Upper lobe of right lung (tissue), 1 donor: Measurements from ENCODE around the gene KRTAP3-1. TPM values are rescaled to one million over a fixed set of nuclear protein-coding genes. Genes with fewer than 3 reads are reported as not detected.

Experiments
- total RNA-seq: library from RNA; stranded (reverse); fragmentation: NEBNext Ultra II Directional; extraction: Animal tissue kit (Norgen Biotek cat#: 25700); gene quantifications from one replicate; pipeline ENCODE4 v1.2.1, GENCODE V29; 2021
- donor health status: DM: no; HTN: yes; CAD: no; lungs with severe emphysema.

Gene KRTAP3-1
- total RNA-seq, 1 donor from 2014 or later = not detected

Other genes starting within 250 kb of the KRTAP3-1 start
- not detected for gene KRT26, start 236.9 kb downstream of the KRTAP3-1 start, total RNA-seq
- gene KRT27, start 226.6 kb downstream of the KRTAP3-1 start, total RNA-seq = 0.55 TPM
- not detected for gene KRT28, start 209.2 kb downstream of the KRTAP3-1 start, total RNA-seq
- gene KRT10, start 186.5 kb downstream of the KRTAP3-1 start, total RNA-seq = 36.8 TPM
- not detected for gene KRT12, start 141.9 kb downstream of the KRTAP3-1 start, total RNA-seq
- gene KRT20, start 123.9 kb downstream of the KRTAP3-1 start, total RNA-seq = not detected
- gene KRT23, start 71.5 kb downstream of the KRTAP3-1 start, total RNA-seq = 1.1 TPM
- 0.35 TPM for gene KRT39, start 42.2 kb downstream of the KRTAP3-1 start, total RNA-seq
- not detected for gene KRT40, start 24.8 kb downstream of the KRTAP3-1 start, total RNA-seq
- not detected for gene KRTAP3-3, start 15.0 kb downstream of the KRTAP3-1 start, total RNA-seq
- not detected for gene KRTAP3-2, start 9.2 kb downstream of the KRTAP3-1 start, total RNA-seq
- not detected for gene KRTAP1-5, start 18.1 kb upstream of the KRTAP3-1 start, total RNA-seq
- gene KRTAP1-4, start 21.1 kb upstream of the KRTAP3-1 start, total RNA-seq = not detected
- gene KRTAP1-3, start 25.7 kb upstream of the KRTAP3-1 start, total RNA-seq = not detected
- gene KRTAP1-1, start 32.3 kb upstream of the KRTAP3-1 start, total RNA-seq = not detected
- gene KRTAP2-1, start 38.2 kb upstream of the KRTAP3-1 start, total RNA-seq = not detected
- not detected for gene KRTAP2-2, start 46.1 kb upstream of the KRTAP3-1 start, total RNA-seq
- not detected for gene KRTAP2-3, start 51.0 kb upstream of the KRTAP3-1 start, total RNA-seq
- not detected for gene KRTAP2-4, start 56.8 kb upstream of the KRTAP3-1 start, total RNA-seq
- not detected for gene KRTAP4-7, start 75.0 kb upstream of the KRTAP3-1 start, total RNA-seq
- not detected for gene KRTAP4-8, start 89.0 kb upstream of the KRTAP3-1 start, total RNA-seq
- gene KRTAP4-16, start 93.1 kb upstream of the KRTAP3-1 start, total RNA-seq = not detected
- gene KRTAP4-9, start 96.3 kb upstream of the KRTAP3-1 start, total RNA-seq = not detected
- gene KRTAP4-11, start 109.2 kb upstream of the KRTAP3-1 start, total RNA-seq = not detected
- not detected for gene KRTAP4-12, start 115.1 kb upstream of the KRTAP3-1 start, total RNA-seq
- gene KRTAP4-6, start 131.4 kb upstream of the KRTAP3-1 start, total RNA-seq = not detected
- not detected for gene KRTAP4-5, start 140.7 kb upstream of the KRTAP3-1 start, total RNA-seq
- gene KRTAP4-4, start 151.6 kb upstream of the KRTAP3-1 start, total RNA-seq = not detected
- not detected for gene KRTAP4-3, start 159.1 kb upstream of the KRTAP3-1 start, total RNA-seq
- gene KRTAP4-2, start 169.1 kb upstream of the KRTAP3-1 start, total RNA-seq = not detected
- gene KRTAP4-1, start 175.8 kb upstream of the KRTAP3-1 start, total RNA-seq = not detected
- gene KRTAP9-1, start 180.8 kb upstream of the KRTAP3-1 start, total RNA-seq = not detected
- not detected for gene KRTAP9-2, start 217.5 kb upstream of the KRTAP3-1 start, total RNA-seq
- gene KRTAP9-3, start 223.3 kb upstream of the KRTAP3-1 start, total RNA-seq = not detected
- gene KRTAP9-8, start 228.9 kb upstream of the KRTAP3-1 start, total RNA-seq = not detected
- not detected for gene KRTAP9-4, start 240.6 kb upstream of the KRTAP3-1 start, total RNA-seq
- not detected for gene KRTAP9-9, start 246.3 kb upstream of the KRTAP3-1 start, total RNA-seq